Subcutaneous adipose tissue (tissue), 4 donors: Measurements from ENCODE around the gene NKX6-1. TPM values are rescaled to one million over a fixed set of nuclear protein-coding genes. Genes with fewer than 3 reads are reported as not detected.

Experiments
- total RNA-seq, 4 donors: library from RNA; depleted of rRNA; stranded (reverse); fragments of >200 nt; gene quantifications; one replicate each; pipeline ENCODE4 v1.1.0, GENCODE V29; 2016
- TF ChIP-seq, protein P1 (sequence below): fragments of 450-650 bp; IDR thresholded peaks from one replicate; pipeline ENCODE4 v1.5.1; 2016; ENCODE audit warnings: low read depth, mild to moderate bottlenecking, control low read depth, antibody characterized with exemption, moderate library complexity

The NKX6-1 gene
- total RNA-seq, 4 donors from 2014 or later = not detected

DNA sequence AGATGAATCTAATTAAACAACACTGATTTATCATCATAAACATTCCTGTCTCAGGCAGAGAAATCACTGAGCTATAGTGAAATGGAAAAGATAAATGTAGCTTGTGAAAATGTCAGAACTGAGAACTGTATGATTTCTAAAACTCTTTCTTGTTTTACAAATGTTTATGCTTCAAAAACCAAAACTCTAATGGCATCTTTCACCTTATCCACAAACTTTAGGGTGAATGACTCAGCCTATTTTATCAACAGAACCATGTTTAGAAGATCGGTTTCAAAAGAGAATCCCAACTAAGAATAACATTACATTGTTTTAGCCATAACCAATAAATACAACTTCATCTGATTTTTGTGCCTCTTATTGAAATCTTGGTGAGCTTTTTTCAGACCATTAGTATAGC lies 21.4 kb downstream of the NKX6-1 start:
- TF ChIP-seq, protein P1, sequence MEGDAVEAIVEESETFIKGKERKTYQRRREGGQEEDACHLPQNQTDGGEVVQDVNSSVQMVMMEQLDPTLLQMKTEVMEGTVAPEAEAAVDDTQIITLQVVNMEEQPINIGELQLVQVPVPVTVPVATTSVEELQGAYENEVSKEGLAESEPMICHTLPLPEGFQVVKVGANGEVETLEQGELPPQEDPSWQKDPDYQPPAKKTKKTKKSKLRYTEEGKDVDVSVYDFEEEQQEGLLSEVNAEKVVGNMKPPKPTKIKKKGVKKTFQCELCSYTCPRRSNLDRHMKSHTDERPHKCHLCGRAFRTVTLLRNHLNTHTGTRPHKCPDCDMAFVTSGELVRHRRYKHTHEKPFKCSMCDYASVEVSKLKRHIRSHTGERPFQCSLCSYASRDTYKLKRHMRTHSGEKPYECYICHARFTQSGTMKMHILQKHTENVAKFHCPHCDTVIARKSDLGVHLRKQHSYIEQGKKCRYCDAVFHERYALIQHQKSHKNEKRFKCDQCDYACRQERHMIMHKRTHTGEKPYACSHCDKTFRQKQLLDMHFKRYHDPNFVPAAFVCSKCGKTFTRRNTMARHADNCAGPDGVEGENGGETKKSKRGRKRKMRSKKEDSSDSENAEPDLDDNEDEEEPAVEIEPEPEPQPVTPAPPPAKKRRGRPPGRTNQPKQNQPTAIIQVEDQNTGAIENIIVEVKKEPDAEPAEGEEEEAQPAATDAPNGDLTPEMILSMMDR = no peak

DNA sequence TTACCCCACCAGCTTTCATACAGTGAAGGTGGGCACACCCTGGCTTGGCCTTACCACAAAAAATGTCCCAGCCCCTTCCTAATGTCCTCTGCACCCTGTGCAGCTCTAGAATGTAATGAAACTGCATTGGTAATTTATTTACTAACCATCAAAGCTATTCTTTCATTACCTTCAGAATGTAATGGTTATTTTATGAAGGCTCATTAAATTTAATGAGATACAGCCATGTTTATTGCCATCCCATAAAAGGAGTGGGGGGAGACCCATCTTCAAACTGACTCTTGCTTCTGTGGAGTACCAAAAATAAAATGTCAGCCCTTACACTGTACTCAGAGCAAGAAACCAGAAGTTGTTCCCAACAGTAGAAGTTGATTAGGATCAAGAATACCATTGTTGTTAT lies 25.0 kb downstream of the NKX6-1 start:
- TF ChIP-seq, protein P1 = no peak

- TF ChIP-seq, protein P1 = no peak
Measured at GRCh38 chr4:84472154-84472553, 26.9 kb downstream of the NKX6-1 start.

DNA sequence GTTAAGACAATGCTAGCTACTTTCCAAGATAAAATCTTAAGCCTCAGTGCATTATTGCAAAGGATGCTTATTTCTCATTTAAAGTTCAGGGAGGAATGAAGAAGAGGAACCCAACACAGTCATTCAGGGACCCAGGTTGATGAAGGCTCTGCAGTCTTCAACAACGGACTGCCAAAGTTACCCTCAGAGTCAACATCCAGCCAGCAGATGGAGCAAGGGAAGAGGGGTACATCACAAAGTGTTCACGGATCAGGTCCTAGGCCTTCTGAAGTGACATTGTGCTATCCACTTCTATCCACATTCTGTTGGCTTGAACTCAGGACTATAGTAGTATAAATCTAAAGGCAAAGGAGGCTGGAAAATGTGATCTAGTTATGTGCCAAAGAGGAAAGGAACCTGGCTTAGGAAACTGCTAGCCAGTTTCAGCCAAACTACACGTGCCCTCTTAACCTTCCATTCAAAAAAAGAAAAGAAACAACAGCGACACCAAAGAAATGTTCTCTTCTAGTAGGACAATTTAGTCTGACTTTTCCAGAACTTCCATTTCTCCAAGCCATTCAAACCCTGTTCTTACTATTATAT lies 28.8 kb downstream of the NKX6-1 start:
- TF ChIP-seq, protein P1 = no peak

DNA sequence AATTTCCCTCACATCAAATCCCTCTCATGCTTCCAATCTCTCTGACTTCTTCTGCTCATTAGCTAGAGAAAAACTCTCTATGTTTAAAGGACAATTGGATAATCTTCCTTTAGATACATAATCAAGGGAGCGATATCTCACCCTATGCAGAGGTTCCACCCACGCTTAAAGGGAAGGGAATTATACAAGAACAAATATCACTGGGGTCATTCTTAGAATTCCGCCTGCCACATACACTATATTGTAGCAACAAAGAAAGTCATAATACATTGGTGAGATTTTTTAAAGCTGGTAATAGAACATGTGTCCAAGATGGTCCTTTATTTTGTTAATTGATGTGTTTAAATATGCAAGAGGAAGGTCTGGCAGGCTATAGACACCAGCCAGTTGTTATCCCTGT lies 31.5 kb downstream of the NKX6-1 start:
- TF ChIP-seq, protein P1 = no peak

GRCh38 chr4:84459783-84460182 lies 39.3 kb downstream of the NKX6-1 start:
- TF ChIP-seq, protein P1 = no peak

- TF ChIP-seq, protein P1 = no peak
Measured at GRCh38 chr4:84456157-84456556, 42.9 kb downstream of the NKX6-1 start.
